Endodermal cell (in vitro differentiated cells): ENCODE results near the gene TOLLIP. TPM values are rescaled to one million over a fixed set of nuclear protein-coding genes. Genes with fewer than 3 reads are reported as not detected.

Experiments
- DNase-seq: peaks from one replicate; pipeline ENCODE4 v3.0.0-alpha.2; 2017
- H3K27ac ChIP-seq: 2 replicates; pipeline ENCODE4 v1.5.1; 2013; ENCODE audit warnings: mild to moderate bottlenecking, low read depth, low read length, moderate library complexity
- H3K27me3 ChIP-seq: 2 replicates; pipeline ENCODE4 v1.6.1; 2013; ENCODE audit warnings: mild to moderate bottlenecking, low read length, moderate library complexity; ENCODE audit not compliant: insufficient read depth, control insufficient read depth, poor library complexity, severe bottlenecking
- H3K36me3 ChIP-seq: 2 replicates; pipeline ENCODE4 v1.7.0; 2013; ENCODE audit warnings: mild to moderate bottlenecking, low read length, moderate library complexity; ENCODE audit not compliant: control insufficient read depth, insufficient read depth
- H3K4me1 ChIP-seq: one replicate; pipeline ENCODE4 v1.7.0; 2013; ENCODE audit warnings: low read length; ENCODE audit not compliant: control insufficient read depth, insufficient read depth
- H3K4me3 ChIP-seq: 2 replicates; pipeline ENCODE4 v1.5.1; 2013; ENCODE audit warnings: mild to moderate bottlenecking, low read length, moderate library complexity
- H3K9ac ChIP-seq: 2 replicates; pipeline ENCODE4 v1.6.1; 2013; ENCODE audit warnings: mild to moderate bottlenecking, low read length, moderate library complexity; ENCODE audit not compliant: poor library complexity, severe bottlenecking; ENCODE audit errors: extremely low read depth
- H3K9me3 ChIP-seq: 2 replicates; pipeline ENCODE4 v1.6.1; 2013; ENCODE audit warnings: mild to moderate bottlenecking, low read length, moderate library complexity; ENCODE audit not compliant: control insufficient read depth
- H3K27ac Mint-ChIP-seq: 2 replicates; pipeline ENCODE4 v1.8.0; 2020; ENCODE audit warnings: mixed read lengths
- H3K27me3 Mint-ChIP-seq: 2 replicates; pipeline ENCODE4 v1.8.0; 2021; ENCODE audit warnings: mild to moderate bottlenecking, mixed read lengths; ENCODE audit not compliant: insufficient read depth
- H3K36me3 Mint-ChIP-seq: 2 replicates; pipeline ENCODE4 v1.8.0; 2020; ENCODE audit warnings: low read depth, mixed read lengths
- H3K4me1 Mint-ChIP-seq: 2 replicates; pipeline ENCODE4 v1.8.0; 2020; ENCODE audit warnings: mixed read lengths
- H3K4me3 Mint-ChIP-seq: 2 replicates; pipeline ENCODE4 v1.8.0; 2020; ENCODE audit warnings: mild to moderate bottlenecking, moderate library complexity, mixed read lengths
- H3K9me3 Mint-ChIP-seq: 2 replicates; pipeline ENCODE4 v1.8.0; 2020; ENCODE audit warnings: mild to moderate bottlenecking, mixed read lengths
- WGBS, 2 experiments: methylation state at CpG; one replicate each; pipeline versions ENCODE4 v1.1.5 to v1.1.7; 2013; ENCODE audit warnings: missing lambda C conversion rate in 2 of 2, mixed read lengths in 1 of 2; ENCODE audit not compliant: insufficient coverage in 1 of 2, insufficient read length in 1 of 2; 5-methylcytosine and 5-hydroxymethylcytosine counted together
- total RNA-seq, 2 donors: library from RNA; stranded (reverse); fragmentation: NEBNext Ultra II Directional in 1 of 2; extraction: Animal tissue kit (Norgen Biotek cat#: 25700) in 1 of 2; gene quantifications; 2 replicates in 1 of 2; 3 replicates in 1 of 2; pipeline ENCODE4 v1.2.1, GENCODE V29; 2021
- TF ChIP-seq, protein P1 (sequence below): fragments of 200-600 bp; sonication (generic); conservative IDR thresholded peaks from 2 replicates; pipeline ENCODE4 v1.5.0; 2021; ENCODE audit warnings: antibody characterized with exemption, mild to moderate bottlenecking

TOLLIP gene
- total RNA-seq, 2 donors from 2014 or later: 34.3 to 37.4 TPM

DNA sequence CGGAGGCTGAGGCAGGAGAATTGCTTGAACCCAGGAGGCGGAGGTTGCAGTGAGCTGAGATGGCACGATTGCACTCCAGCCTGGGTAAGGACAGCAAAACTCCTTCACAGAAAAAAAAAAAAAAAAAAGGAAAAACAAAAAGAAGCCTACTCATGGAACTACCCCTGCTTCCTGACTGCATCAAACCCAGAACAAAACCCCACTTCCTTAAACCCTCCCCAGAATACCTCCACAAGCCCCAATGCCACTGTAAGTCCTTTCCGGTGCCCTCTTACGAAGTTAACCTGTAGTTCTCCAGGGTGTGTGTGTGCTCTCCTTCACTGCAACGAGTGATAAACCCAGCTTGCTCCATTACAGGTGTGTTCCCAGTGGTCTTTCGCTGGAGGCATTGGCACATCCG, 8.6 kb upstream of the TOLLIP start:
- Mint-ChIP-seq H3K27ac (no peak overlapping the region), H3K9me3 (peaks cover 16% of the 10 kb centered on the region), H3K4me1 (no peaks in the 10 kb centered on the region), H3K4me3 (no peak overlapping the region), H3K36me3 (no peaks in the 10 kb centered on the region), H3K27me3 (peaks cover 59% of the 10 kb centered on the region)
- DNase-seq: no peak
- no peaks in the 10 kb centered on the region for H3K9me3 ChIP-seq
- no peaks in the 10 kb centered on the region for H3K36me3 ChIP-seq
- H3K4me3 ChIP-seq: no peak overlapping the region
- no peak overlapping the region for H3K27ac ChIP-seq
- H3K9ac ChIP-seq: no peak overlapping the region
- WGBS, 2 experiments: 85 to 92% methylated on average over 7 to 8 of the region's 8 CpGs
- H3K27me3 ChIP-seq: peaks cover 22% of the 10 kb centered on the region
- no peaks in the 10 kb centered on the region for H3K4me1 ChIP-seq
- TF ChIP-seq, protein P1, sequence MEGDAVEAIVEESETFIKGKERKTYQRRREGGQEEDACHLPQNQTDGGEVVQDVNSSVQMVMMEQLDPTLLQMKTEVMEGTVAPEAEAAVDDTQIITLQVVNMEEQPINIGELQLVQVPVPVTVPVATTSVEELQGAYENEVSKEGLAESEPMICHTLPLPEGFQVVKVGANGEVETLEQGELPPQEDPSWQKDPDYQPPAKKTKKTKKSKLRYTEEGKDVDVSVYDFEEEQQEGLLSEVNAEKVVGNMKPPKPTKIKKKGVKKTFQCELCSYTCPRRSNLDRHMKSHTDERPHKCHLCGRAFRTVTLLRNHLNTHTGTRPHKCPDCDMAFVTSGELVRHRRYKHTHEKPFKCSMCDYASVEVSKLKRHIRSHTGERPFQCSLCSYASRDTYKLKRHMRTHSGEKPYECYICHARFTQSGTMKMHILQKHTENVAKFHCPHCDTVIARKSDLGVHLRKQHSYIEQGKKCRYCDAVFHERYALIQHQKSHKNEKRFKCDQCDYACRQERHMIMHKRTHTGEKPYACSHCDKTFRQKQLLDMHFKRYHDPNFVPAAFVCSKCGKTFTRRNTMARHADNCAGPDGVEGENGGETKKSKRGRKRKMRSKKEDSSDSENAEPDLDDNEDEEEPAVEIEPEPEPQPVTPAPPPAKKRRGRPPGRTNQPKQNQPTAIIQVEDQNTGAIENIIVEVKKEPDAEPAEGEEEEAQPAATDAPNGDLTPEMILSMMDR: no peak

DNA sequence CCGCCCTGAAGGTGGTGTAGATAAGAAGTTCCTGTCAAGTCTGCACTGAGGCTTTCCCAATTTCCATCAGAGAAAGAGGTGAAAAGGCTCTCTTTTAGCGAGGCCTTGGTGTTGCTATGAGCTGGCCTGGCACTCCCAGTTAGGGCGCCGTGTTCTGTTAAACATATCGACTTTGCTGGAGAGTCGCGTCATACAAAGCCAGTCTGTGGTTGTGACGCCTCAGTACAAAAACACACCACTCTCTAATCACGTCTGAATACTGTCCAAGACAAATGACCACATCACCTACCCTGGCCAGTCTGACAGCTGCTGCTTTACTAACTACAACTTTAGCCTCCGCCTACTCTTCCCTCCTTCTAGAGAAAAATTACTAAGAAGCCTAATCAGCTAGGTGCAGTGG, 8.0 kb upstream of the TOLLIP start:
- DNase-seq: no peak
- Mint-ChIP-seq H3K9me3 (peaks cover 18% of the 10 kb centered on the region), H3K27me3 (peaks cover 62% of the 10 kb centered on the region), H3K4me3 (no peak overlapping the region), H3K36me3 (no peaks in the 10 kb centered on the region), H3K4me1 (no peaks in the 10 kb centered on the region), H3K27ac (no peak overlapping the region)
- TF ChIP-seq, protein P1: no peak
- H3K27ac ChIP-seq: no peak overlapping the region
- H3K4me1 ChIP-seq: no peaks in the 10 kb centered on the region
- H3K4me3 ChIP-seq: no peak overlapping the region
- 91% methylated on average over 9 to 10 of the region's 10 CpGs for WGBS, 2 experiments
- no peak overlapping the region for H3K9ac ChIP-seq
- peaks cover 22% of the 10 kb centered on the region for H3K27me3 ChIP-seq
- H3K9me3 ChIP-seq: peaks cover 2% of the 10 kb centered on the region
- H3K36me3 ChIP-seq: no peaks in the 10 kb centered on the region

DNA sequence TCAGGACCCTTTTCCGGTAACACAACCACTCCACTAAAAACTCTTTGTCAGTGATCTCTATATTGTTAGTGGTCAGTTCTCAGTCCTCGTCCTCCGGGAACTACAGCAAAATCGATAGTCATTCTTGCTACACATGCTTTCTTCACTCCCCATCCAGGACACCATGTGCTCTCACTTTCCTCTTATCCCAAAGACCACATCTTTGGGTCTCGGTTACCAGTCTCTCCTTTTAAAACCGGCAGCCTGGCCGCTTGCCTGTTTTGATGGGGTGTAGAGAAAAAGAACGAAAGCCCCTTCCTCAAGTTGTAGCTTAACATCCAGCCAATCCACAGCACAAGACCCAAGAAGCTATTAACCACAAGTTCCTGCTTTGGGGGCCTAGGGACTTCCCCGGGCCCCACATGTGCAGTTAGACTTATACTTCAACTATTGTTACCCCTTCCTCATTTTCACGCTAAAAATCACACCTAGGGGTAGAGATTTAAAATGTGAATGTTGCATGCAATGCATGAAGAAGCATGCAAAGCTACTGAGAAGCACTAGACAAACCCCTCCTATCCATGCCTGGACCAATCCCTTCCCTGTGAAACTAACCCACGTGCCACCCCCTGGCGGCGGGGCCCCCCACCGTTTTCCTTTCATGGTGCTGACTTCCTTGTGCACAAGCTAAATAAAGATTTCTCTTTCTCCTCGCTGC, 1.5 kb upstream of the TOLLIP start:
- peak; percentile 24 for DNase-seq
- no peaks in the 10 kb centered on the region for H3K36me3 ChIP-seq
- H3K9ac ChIP-seq: no peak overlapping the region
- H3K9me3 ChIP-seq: peaks cover 23% of the 10 kb centered on the region
- H3K4me1 Mint-ChIP-seq: peaks cover 6% of the 10 kb centered on the region
- TF ChIP-seq, protein P1: no peak
- peak overlapping the region; percentile 71 for H3K4me3 ChIP-seq
- peak overlapping the region; percentile 60 for H3K4me3 Mint-ChIP-seq
- peaks cover 14% of the 10 kb centered on the region for H3K27me3 ChIP-seq
- H3K27ac Mint-ChIP-seq: no peak overlapping the region
- peaks cover 9% of the 10 kb centered on the region for H3K36me3 Mint-ChIP-seq
- peaks cover 45% of the 10 kb centered on the region for H3K27me3 Mint-ChIP-seq
- WGBS, 2 experiments: 86 to 97% methylated on average over 7 to 14 of the region's 15 CpGs
- H3K9me3 Mint-ChIP-seq: peaks cover 29% of the 10 kb centered on the region
- H3K4me1 ChIP-seq: no peaks in the 10 kb centered on the region
- no peak overlapping the region for H3K27ac ChIP-seq
